Liver (tissue), 3 donors: ENCODE data around the gene TCERG1L.

ENCODE experiments used
- EGR1 ChIP-seq, 2 donors: IDR thresholded peaks; 2 replicates each; pipeline ENCODE4 v1.6.1; 2016 to 2018; ENCODE audit warnings: antibody characterized with exemption in 2 of 2, low read depth in 2 of 2
- FOXA1 ChIP-seq: IDR thresholded peaks from 2 replicates; pipeline ENCODE4 v1.6.1; 2016; ENCODE audit warnings: antibody characterized with exemption
- GABPA ChIP-seq, 2 donors: IDR thresholded peaks in 1 of 2; conservative IDR thresholded peaks in 1 of 2; 2 replicates each; pipeline ENCODE4 v1.6.1; 2016; ENCODE audit warnings: antibody characterized with exemption in 2 of 2, mild to moderate bottlenecking in 1 of 2, moderate library complexity in 1 of 2
- JUND ChIP-seq, 2 donors: IDR thresholded peaks; 2 replicates each; pipeline ENCODE4 v1.6.1; 2016; ENCODE audit warnings: antibody characterized with exemption in 2 of 2
- NR2F2 ChIP-seq: IDR thresholded peaks from 2 replicates; pipeline ENCODE4 v1.6.1; 2016; ENCODE audit warnings: antibody characterized with exemption
- RAD21 ChIP-seq, 2 donors: IDR thresholded peaks; 2 replicates each; pipeline ENCODE4 v1.6.1; 2016; ENCODE audit warnings: antibody characterized with exemption in 2 of 2, mild to moderate bottlenecking in 2 of 2
- RXRA ChIP-seq, 2 donors: IDR thresholded peaks; 2 replicates each; pipeline ENCODE4 v1.6.1; 2017 to 2018; ENCODE audit warnings: antibody characterized with exemption in 2 of 2, mild to moderate bottlenecking in 1 of 2
- SP1 ChIP-seq: IDR thresholded peaks from 2 replicates; pipeline ENCODE4 v1.6.1; 2018; ENCODE audit warnings: antibody characterized with exemption, mild to moderate bottlenecking
- TAF1 ChIP-seq: conservative IDR thresholded peaks from 2 replicates; pipeline ENCODE4 v1.6.1; 2016; ENCODE audit warnings: antibody characterized with exemption, mild to moderate bottlenecking
- YY1 ChIP-seq: IDR thresholded peaks from 2 replicates; pipeline ENCODE4 v1.6.1; 2016; ENCODE audit warnings: antibody characterized with exemption, mild to moderate bottlenecking
- TF ChIP-seq, protein P1 (sequence below): fragments of 150-350 bp; IDR thresholded peaks from 2 replicates; pipeline ENCODE4 v1.5.1; 2017; ENCODE audit warnings: improper control_type of control experiment, low read depth, low read length; ENCODE audit not compliant: missing input control
- TF ChIP-seq, protein P2 (sequence below): IDR thresholded peaks from 2 replicates; pipeline ENCODE4 v1.6.1; 2016; ENCODE audit warnings: antibody characterized with exemption, mild to moderate bottlenecking
- TF ChIP-seq, protein P3 (sequence below): IDR thresholded peaks from 2 replicates; pipeline ENCODE4 v1.6.1; 2016; ENCODE audit warnings: antibody characterized with exemption
- TF ChIP-seq, protein P4 (sequence below): IDR thresholded peaks from 2 replicates; pipeline ENCODE4 v1.6.1; 2016; ENCODE audit warnings: antibody characterized with exemption
- donor health status: healthy.
- donor health status: healthy.

DNA sequence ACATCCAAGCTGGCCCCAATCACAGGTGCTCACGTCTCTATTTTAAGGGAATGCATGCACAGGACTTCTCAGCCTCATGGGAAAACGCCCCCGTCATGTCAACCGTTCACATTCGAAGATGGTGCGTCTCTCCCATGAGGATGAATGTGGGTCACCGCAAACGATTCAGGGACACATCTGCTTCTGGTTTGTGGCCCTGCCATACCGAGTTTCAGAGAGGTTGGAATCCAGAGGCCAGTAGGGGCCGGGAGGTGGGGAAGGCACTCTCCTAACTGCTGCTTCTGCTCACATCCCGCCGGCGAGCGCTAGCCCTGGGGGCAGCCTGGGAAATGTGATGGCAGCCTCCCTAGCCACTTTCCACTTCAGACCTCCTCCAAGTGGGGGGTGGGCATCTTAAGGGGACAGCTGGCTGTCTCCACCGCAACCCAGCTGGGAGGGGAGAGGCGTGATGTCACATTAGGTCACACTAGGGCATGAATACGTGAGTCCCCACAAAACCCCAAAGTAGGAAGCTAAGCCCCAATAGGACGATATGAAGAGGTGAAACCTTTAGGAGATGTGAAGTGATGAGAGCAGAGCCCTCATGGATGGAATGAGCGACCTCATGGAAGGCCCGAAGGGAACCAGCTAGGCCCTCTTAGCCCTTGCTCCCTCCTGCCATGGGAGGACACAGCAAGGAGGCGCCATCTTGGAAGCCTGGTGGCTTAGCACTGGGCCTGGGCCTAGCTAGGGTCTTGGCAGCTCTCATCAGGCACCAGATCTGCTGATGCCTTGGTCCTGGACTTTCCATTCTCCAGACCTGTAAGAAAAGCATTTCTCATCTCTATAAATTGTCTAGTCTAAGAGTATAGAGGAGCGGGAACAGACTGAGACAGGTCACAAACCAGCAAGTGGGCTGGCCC lies 107.8 kb downstream of the TCERG1L start:
- TF ChIP-seq, protein P1, sequence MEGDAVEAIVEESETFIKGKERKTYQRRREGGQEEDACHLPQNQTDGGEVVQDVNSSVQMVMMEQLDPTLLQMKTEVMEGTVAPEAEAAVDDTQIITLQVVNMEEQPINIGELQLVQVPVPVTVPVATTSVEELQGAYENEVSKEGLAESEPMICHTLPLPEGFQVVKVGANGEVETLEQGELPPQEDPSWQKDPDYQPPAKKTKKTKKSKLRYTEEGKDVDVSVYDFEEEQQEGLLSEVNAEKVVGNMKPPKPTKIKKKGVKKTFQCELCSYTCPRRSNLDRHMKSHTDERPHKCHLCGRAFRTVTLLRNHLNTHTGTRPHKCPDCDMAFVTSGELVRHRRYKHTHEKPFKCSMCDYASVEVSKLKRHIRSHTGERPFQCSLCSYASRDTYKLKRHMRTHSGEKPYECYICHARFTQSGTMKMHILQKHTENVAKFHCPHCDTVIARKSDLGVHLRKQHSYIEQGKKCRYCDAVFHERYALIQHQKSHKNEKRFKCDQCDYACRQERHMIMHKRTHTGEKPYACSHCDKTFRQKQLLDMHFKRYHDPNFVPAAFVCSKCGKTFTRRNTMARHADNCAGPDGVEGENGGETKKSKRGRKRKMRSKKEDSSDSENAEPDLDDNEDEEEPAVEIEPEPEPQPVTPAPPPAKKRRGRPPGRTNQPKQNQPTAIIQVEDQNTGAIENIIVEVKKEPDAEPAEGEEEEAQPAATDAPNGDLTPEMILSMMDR, result no peak
- TF ChIP-seq, protein P2, sequence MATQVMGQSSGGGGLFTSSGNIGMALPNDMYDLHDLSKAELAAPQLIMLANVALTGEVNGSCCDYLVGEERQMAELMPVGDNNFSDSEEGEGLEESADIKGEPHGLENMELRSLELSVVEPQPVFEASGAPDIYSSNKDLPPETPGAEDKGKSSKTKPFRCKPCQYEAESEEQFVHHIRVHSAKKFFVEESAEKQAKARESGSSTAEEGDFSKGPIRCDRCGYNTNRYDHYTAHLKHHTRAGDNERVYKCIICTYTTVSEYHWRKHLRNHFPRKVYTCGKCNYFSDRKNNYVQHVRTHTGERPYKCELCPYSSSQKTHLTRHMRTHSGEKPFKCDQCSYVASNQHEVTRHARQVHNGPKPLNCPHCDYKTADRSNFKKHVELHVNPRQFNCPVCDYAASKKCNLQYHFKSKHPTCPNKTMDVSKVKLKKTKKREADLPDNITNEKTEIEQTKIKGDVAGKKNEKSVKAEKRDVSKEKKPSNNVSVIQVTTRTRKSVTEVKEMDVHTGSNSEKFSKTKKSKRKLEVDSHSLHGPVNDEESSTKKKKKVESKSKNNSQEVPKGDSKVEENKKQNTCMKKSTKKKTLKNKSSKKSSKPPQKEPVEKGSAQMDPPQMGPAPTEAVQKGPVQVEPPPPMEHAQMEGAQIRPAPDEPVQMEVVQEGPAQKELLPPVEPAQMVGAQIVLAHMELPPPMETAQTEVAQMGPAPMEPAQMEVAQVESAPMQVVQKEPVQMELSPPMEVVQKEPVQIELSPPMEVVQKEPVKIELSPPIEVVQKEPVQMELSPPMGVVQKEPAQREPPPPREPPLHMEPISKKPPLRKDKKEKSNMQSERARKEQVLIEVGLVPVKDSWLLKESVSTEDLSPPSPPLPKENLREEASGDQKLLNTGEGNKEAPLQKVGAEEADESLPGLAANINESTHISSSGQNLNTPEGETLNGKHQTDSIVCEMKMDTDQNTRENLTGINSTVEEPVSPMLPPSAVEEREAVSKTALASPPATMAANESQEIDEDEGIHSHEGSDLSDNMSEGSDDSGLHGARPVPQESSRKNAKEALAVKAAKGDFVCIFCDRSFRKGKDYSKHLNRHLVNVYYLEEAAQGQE, result no peak
- TF ChIP-seq TAF1, result no peak
- no peak for TF ChIP-seq SP1
- no peak for TF ChIP-seq GABPA (IDR thresholded peaks at IDR 0.05 in 1 of 2, conservative IDR thresholded peaks at IDR 0.05 in 1 of 2)
- no peak for TF ChIP-seq FOXA1
- no peak for TF ChIP-seq YY1
- TF ChIP-seq JUND (IDR thresholded peaks at IDR 0.05), result no peak
- TF ChIP-seq, protein P3, sequence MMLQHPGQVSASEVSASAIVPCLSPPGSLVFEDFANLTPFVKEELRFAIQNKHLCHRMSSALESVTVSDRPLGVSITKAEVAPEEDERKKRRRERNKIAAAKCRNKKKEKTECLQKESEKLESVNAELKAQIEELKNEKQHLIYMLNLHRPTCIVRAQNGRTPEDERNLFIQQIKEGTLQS, result no peak
- no peak for TF ChIP-seq EGR1 (IDR thresholded peaks at IDR 0.05; ENCODE audit: low read depth in 2 of 2)
- no peak for TF ChIP-seq NR2F2
- TF ChIP-seq, protein P4, sequence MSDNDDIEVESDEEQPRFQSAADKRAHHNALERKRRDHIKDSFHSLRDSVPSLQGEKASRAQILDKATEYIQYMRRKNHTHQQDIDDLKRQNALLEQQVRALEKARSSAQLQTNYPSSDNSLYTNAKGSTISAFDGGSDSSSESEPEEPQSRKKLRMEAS, result no peak
- no peak for TF ChIP-seq RXRA (IDR thresholded peaks at IDR 0.05)
- no peak for TF ChIP-seq RAD21 (IDR thresholded peaks at IDR 0.05)
